Suprapubic skin (tissue), 4 donors: ENCODE results near the gene TBX5. TPM values are rescaled to one million over a fixed set of nuclear protein-coding genes. Genes with fewer than 3 reads are reported as not detected.

ENCODE experiments used
- DNase-seq, 2 donors: peaks; one replicate each; pipeline ENCODE4 v3.0.0-alpha.2; 2019; ENCODE audit warnings: low spot score in 2 of 2
- H3K27ac ChIP-seq: fragments of 200-600 bp; sonication (generic); one replicate; pipeline ENCODE4 v1.5.1; 2019
- H3K27me3 ChIP-seq: fragments of 200-600 bp; sonication (generic); one replicate; pipeline ENCODE4 v1.5.1; 2019
- H3K36me3 ChIP-seq: fragments of 200-600 bp; sonication (generic); one replicate; pipeline ENCODE4 v1.5.1; 2019
- H3K4me1 ChIP-seq: fragments of 200-600 bp; sonication (generic); one replicate; pipeline ENCODE4 v1.5.1; 2019
- H3K4me3 ChIP-seq: fragments of 200-600 bp; sonication (generic); one replicate; pipeline ENCODE4 v1.5.1; 2019; ENCODE audit warnings: mild to moderate bottlenecking
- H3K9me3 ChIP-seq: fragments of 200-600 bp; sonication (generic); one replicate; pipeline ENCODE4 v1.5.1; 2019
- CTCF ChIP-seq, 2 donors: fragments of 200-600 bp in 1 of 2; fragments of 450-650 bp in 1 of 2; sonication (generic) in 1 of 2; IDR thresholded peaks; one replicate each; pipeline ENCODE4 v1.5.1; 2016 to 2019; ENCODE audit warnings: antibody characterized with exemption in 2 of 2, mild to moderate bottlenecking in 1 of 2, moderate library complexity in 1 of 2
- EP300 ChIP-seq: sonication (generic); formaldehyde crosslinking; IDR thresholded peaks from one replicate; pipeline ENCODE4 v1.6.1; 2017; ENCODE audit warnings: antibody characterized with exemption
- POLR2A ChIP-seq, 2 donors: fragments of 450-650 bp; IDR thresholded peaks; one replicate each; pipeline ENCODE4 v1.6.1; 2017; ENCODE audit warnings: antibody characterized with exemption in 2 of 2, mild to moderate bottlenecking in 2 of 2, moderate library complexity in 2 of 2
- POLR2AphosphoS5 ChIP-seq, 3 donors: sonication (generic); formaldehyde crosslinking; IDR thresholded peaks; one replicate each; pipeline ENCODE4 v1.6.1; 2017; ENCODE audit warnings: antibody characterized with exemption in 3 of 3
- WGBS: methylation state at CpG from one replicate; pipeline ENCODE4 v1.1.5; 2018; 5-methylcytosine and 5-hydroxymethylcytosine counted together
- total RNA-seq, 4 donors: library from RNA; depleted of rRNA; stranded (reverse); fragments of >200 nt; gene quantifications; one replicate each; pipeline ENCODE4 v1.1.0, GENCODE V29; 2016

TBX5 gene
- total RNA-seq, 4 donors from 2014 or later, result 0.44 to 3.5 (median 2.1) TPM; not detected in 1

GRCh38 chr12:114412307-114412706, 6.4 kb upstream of the TBX5 start:
- Histone ChIP-seq H3K4me3 (no peak overlapping the region), H3K9me3 (no peaks in the 10 kb centered on the region), H3K27ac (peak overlapping the region; percentile 30), H3K4me1 (peaks cover 22% of the 10 kb centered on the region), H3K36me3 (no peaks in the 10 kb centered on the region), H3K27me3 (peaks cover 97% of the 10 kb centered on the region)
- WGBS, result 43% methylated on average over 5 of the region's 7 CpGs
- DNase-seq, result no peak
- TF ChIP-seq POLR2A (IDR thresholded peaks at IDR 0.05), result no peak
- no peak for TF ChIP-seq POLR2AphosphoS5 (IDR thresholded peaks at IDR 0.05)
- TF ChIP-seq CTCF (IDR thresholded peaks at IDR 0.05), result no peak
- no peak for TF ChIP-seq EP300

GRCh38 chr12:114411071-114411837, 5.3 kb upstream of the TBX5 start:
- H3K27ac ChIP-seq, result peak overlapping the region; percentile 30
- no peak overlapping the region for H3K4me3 ChIP-seq
- no peaks in the 10 kb centered on the region for H3K9me3 ChIP-seq
- no peak for DNase-seq
- H3K4me1 ChIP-seq, result peaks cover 22% of the 10 kb centered on the region
- TF ChIP-seq POLR2A (IDR thresholded peaks at IDR 0.05) (no peak), EP300 (no peak), CTCF (IDR thresholded peaks at IDR 0.05) (no peak), POLR2AphosphoS5 (IDR thresholded peaks at IDR 0.05) (no peak)
- 52% methylated on average over 14 of the region's 14 CpGs for WGBS
- peaks cover 99% of the 10 kb centered on the region for H3K27me3 ChIP-seq
- H3K36me3 ChIP-seq, result no peaks in the 10 kb centered on the region

- DNase-seq, result no peak
- H3K4me3 ChIP-seq, result peak overlapping the region; percentile 54
- peak overlapping the region; percentile 61 for H3K27ac ChIP-seq
- 35% methylated on average over 12 of the region's 12 CpGs for WGBS
- TF ChIP-seq POLR2AphosphoS5 (IDR thresholded peaks at IDR 0.05) (no peak), EP300 (no peak), POLR2A (IDR thresholded peaks at IDR 0.05) (no peak), CTCF (IDR thresholded peaks at IDR 0.05) (no peak)
- H3K4me1 ChIP-seq, result peaks cover 31% of the 10 kb centered on the region
- H3K9me3 ChIP-seq, result no peaks in the 10 kb centered on the region
- H3K36me3 ChIP-seq, result no peaks in the 10 kb centered on the region
- peaks cover 99% of the 10 kb centered on the region for H3K27me3 ChIP-seq
Measured at GRCh38 chr12:114409852-114410600, 4.1 kb upstream of the TBX5 start.

GRCh38 chr12:114408886-114409851, 3.2 kb upstream of the TBX5 start:
- Histone ChIP-seq H3K27me3 (peaks cover 99% of the 10 kb centered on the region), H3K9me3 (no peaks in the 10 kb centered on the region), H3K4me3 (peak overlapping the region; percentile 54), H3K36me3 (no peaks in the 10 kb centered on the region), H3K27ac (peak overlapping the region; percentile 61), H3K4me1 (peaks cover 30% of the 10 kb centered on the region)
- DNase-seq, result no peak
- 23% methylated on average over 37 of the region's 71 CpGs for WGBS
- TF ChIP-seq POLR2A (IDR thresholded peaks at IDR 0.05) (no peak), CTCF (IDR thresholded peaks at IDR 0.05) (no peak), EP300 (no peak), POLR2AphosphoS5 (IDR thresholded peaks at IDR 0.05) (no peak)
